ENCODE results near the gene SUGP2.

The SUGP2 gene

GRCh38 chr19:18998276-18998675 lies 35.0 kb downstream of the SUGP2 start:
- Histone ChIP-seq H3K4me3 (ENCODE audit: low read length) (no peak overlapping the region), H3K9ac (ENCODE audit: low read length) (no peak overlapping the region), H3K27me3 (replicated peaks; ENCODE audit: control insufficient read depth, insufficient read depth, low read length) (no peaks in the 10 kb centered on the region), H3K36me3 (ENCODE audit: control insufficient read depth, insufficient read depth, low read length, severe bottlenecking) (peaks cover 68% of the 10 kb centered on the region), H3K9me3 (ENCODE audit: control insufficient read depth, low read length) (no peaks in the 10 kb centered on the region), H3K4me1 (ENCODE audit: control insufficient read depth, insufficient read depth, low read length) (peaks cover 7% of the 10 kb centered on the region)
- DNase-seq (ENCODE audit: low read depth) = no peak

GRCh38 chr19:18996796-18997394 lies 36.4 kb downstream of the SUGP2 start:
- Histone ChIP-seq H3K4me3 (ENCODE audit: low read length) (no peak overlapping the region), H3K9ac (ENCODE audit: low read length) (no peak overlapping the region), H3K36me3 (ENCODE audit: control insufficient read depth, insufficient read depth, low read length, severe bottlenecking) (peaks cover 66% of the 10 kb centered on the region), H3K4me1 (ENCODE audit: control insufficient read depth, insufficient read depth, low read length) (peaks cover 7% of the 10 kb centered on the region), H3K27me3 (replicated peaks; ENCODE audit: control insufficient read depth, insufficient read depth, low read length) (no peaks in the 10 kb centered on the region), H3K9me3 (ENCODE audit: control insufficient read depth, low read length) (no peaks in the 10 kb centered on the region)
- DNase-seq (ENCODE audit: low read depth) = no peak

- Histone ChIP-seq H3K27me3 (replicated peaks; ENCODE audit: control insufficient read depth, insufficient read depth, low read length) (no peaks in the 10 kb centered on the region), H3K4me1 (ENCODE audit: control insufficient read depth, insufficient read depth, low read length) (peaks cover 7% of the 10 kb centered on the region), H3K9ac (ENCODE audit: low read length) (no peak overlapping the region), H3K9me3 (ENCODE audit: control insufficient read depth, low read length) (no peaks in the 10 kb centered on the region), H3K4me3 (ENCODE audit: low read length) (no peak overlapping the region), H3K36me3 (ENCODE audit: control insufficient read depth, insufficient read depth, low read length, severe bottlenecking) (peaks cover 66% of the 10 kb centered on the region)
- no peak for DNase-seq (ENCODE audit: low read depth)
Measured at GRCh38 chr19:18996351-18996750, 37.0 kb downstream of the SUGP2 start.

GRCh38 chr19:18995804-18996241 lies 37.5 kb downstream of the SUGP2 start:
- H3K4me3 ChIP-seq (ENCODE audit: low read length) = no peak overlapping the region
- peaks cover 68% of the 10 kb centered on the region for H3K36me3 ChIP-seq (ENCODE audit: control insufficient read depth, insufficient read depth, low read length, severe bottlenecking)
- no peaks in the 10 kb centered on the region for H3K27me3 ChIP-seq (replicated peaks; ENCODE audit: control insufficient read depth, insufficient read depth, low read length)
- H3K9me3 ChIP-seq (ENCODE audit: control insufficient read depth, low read length) = no peaks in the 10 kb centered on the region
- H3K9ac ChIP-seq (ENCODE audit: low read length) = peak overlapping the region; percentile 1
- peaks cover 7% of the 10 kb centered on the region for H3K4me1 ChIP-seq (ENCODE audit: control insufficient read depth, insufficient read depth, low read length)
- peak; percentile 88 for DNase-seq (ENCODE audit: low read depth)

- H3K36me3 ChIP-seq (ENCODE audit: control insufficient read depth, insufficient read depth, low read length, severe bottlenecking) = peaks cover 47% of the 10 kb centered on the region
- DNase-seq (ENCODE audit: low read depth) = no peak
- peaks cover 7% of the 10 kb centered on the region for H3K4me1 ChIP-seq (ENCODE audit: control insufficient read depth, insufficient read depth, low read length)
- H3K9ac ChIP-seq (ENCODE audit: low read length) = no peak overlapping the region
- H3K9me3 ChIP-seq (ENCODE audit: control insufficient read depth, low read length) = no peaks in the 10 kb centered on the region
- H3K27me3 ChIP-seq (replicated peaks; ENCODE audit: control insufficient read depth, insufficient read depth, low read length) = no peaks in the 10 kb centered on the region
- no peak overlapping the region for H3K4me3 ChIP-seq (ENCODE audit: low read length)
Measured at GRCh38 chr19:18993115-18993514, 40.2 kb downstream of the SUGP2 start.

- no peaks in the 10 kb centered on the region for H3K27me3 ChIP-seq (replicated peaks; ENCODE audit: control insufficient read depth, insufficient read depth, low read length)
Measured at GRCh38 chr19:18992696-18993095, 40.6 kb downstream of the SUGP2 start.

GRCh38 chr19:18991468-18991867 lies 41.8 kb downstream of the SUGP2 start:
- Histone ChIP-seq H3K27me3 (replicated peaks; ENCODE audit: control insufficient read depth, insufficient read depth, low read length) (no peaks in the 10 kb centered on the region), H3K36me3 (ENCODE audit: control insufficient read depth, insufficient read depth, low read length, severe bottlenecking) (peaks cover 42% of the 10 kb centered on the region), H3K9ac (ENCODE audit: low read length) (no peak overlapping the region), H3K4me1 (ENCODE audit: control insufficient read depth, insufficient read depth, low read length) (peaks cover 7% of the 10 kb centered on the region), H3K9me3 (ENCODE audit: control insufficient read depth, low read length) (no peaks in the 10 kb centered on the region), H3K4me3 (ENCODE audit: low read length) (no peak overlapping the region)
- DNase-seq (ENCODE audit: low read depth) = no peak

More at GRCh38 chr19:18992696-18993095, 40.6 kb downstream of the SUGP2 start:
- no peaks in the 10 kb centered on the region for H3K9me3 ChIP-seq (ENCODE audit: control insufficient read depth, low read length)
- no peak overlapping the region for H3K4me3 ChIP-seq (ENCODE audit: low read length)
- peaks cover 43% of the 10 kb centered on the region for H3K36me3 ChIP-seq (ENCODE audit: control insufficient read depth, insufficient read depth, low read length, severe bottlenecking)
- DNase-seq (ENCODE audit: low read depth) = no peak
- H3K4me1 ChIP-seq (ENCODE audit: control insufficient read depth, insufficient read depth, low read length) = peaks cover 7% of the 10 kb centered on the region
- no peak overlapping the region for H3K9ac ChIP-seq (ENCODE audit: low read length)

- Histone ChIP-seq H3K4me1 (ENCODE audit: control insufficient read depth, insufficient read depth, low read length) (peaks cover 3% of the 10 kb centered on the region), H3K27me3 (replicated peaks; ENCODE audit: control insufficient read depth, insufficient read depth, low read length) (no peaks in the 10 kb centered on the region), H3K36me3 (ENCODE audit: control insufficient read depth, insufficient read depth, low read length, severe bottlenecking) (peaks cover 42% of the 10 kb centered on the region), H3K4me3 (ENCODE audit: low read length) (no peak overlapping the region), H3K9me3 (ENCODE audit: control insufficient read depth, low read length) (no peaks in the 10 kb centered on the region), H3K9ac (ENCODE audit: low read length) (no peak overlapping the region)
- DNase-seq (ENCODE audit: low read depth) = no peak
Measured at GRCh38 chr19:18991006-18991405, 42.3 kb downstream of the SUGP2 start.

- no peak for DNase-seq (ENCODE audit: low read depth)
- Histone ChIP-seq H3K36me3 (ENCODE audit: control insufficient read depth, insufficient read depth, low read length, severe bottlenecking) (peaks cover 42% of the 10 kb centered on the region), H3K4me3 (ENCODE audit: low read length) (no peak overlapping the region), H3K9me3 (ENCODE audit: control insufficient read depth, low read length) (no peaks in the 10 kb centered on the region), H3K27me3 (replicated peaks; ENCODE audit: control insufficient read depth, insufficient read depth, low read length) (no peaks in the 10 kb centered on the region), H3K9ac (ENCODE audit: low read length) (no peak overlapping the region), H3K4me1 (ENCODE audit: control insufficient read depth, insufficient read depth, low read length) (no peaks in the 10 kb centered on the region)
Measured at GRCh38 chr19:18990128-18990708, 43.1 kb downstream of the SUGP2 start.

GRCh38 chr19:18989316-18989715 lies 44.0 kb downstream of the SUGP2 start:
- H3K27me3 ChIP-seq (replicated peaks; ENCODE audit: control insufficient read depth, insufficient read depth, low read length) = peaks cover 1% of the 10 kb centered on the region
- DNase-seq (ENCODE audit: low read depth) = no peak
- no peak overlapping the region for H3K9ac ChIP-seq (ENCODE audit: low read length)
- H3K36me3 ChIP-seq (ENCODE audit: control insufficient read depth, insufficient read depth, low read length, severe bottlenecking) = peaks cover 36% of the 10 kb centered on the region
- H3K4me3 ChIP-seq (ENCODE audit: low read length) = no peak overlapping the region
- no peaks in the 10 kb centered on the region for H3K4me1 ChIP-seq (ENCODE audit: control insufficient read depth, insufficient read depth, low read length)
- H3K9me3 ChIP-seq (ENCODE audit: control insufficient read depth, low read length) = no peaks in the 10 kb centered on the region

- Histone ChIP-seq H3K27me3 (replicated peaks; ENCODE audit: control insufficient read depth, insufficient read depth, low read length) (peaks cover 15% of the 10 kb centered on the region), H3K4me1 (ENCODE audit: control insufficient read depth, insufficient read depth, low read length) (no peaks in the 10 kb centered on the region), H3K36me3 (ENCODE audit: control insufficient read depth, insufficient read depth, low read length, severe bottlenecking) (peaks cover 17% of the 10 kb centered on the region), H3K4me3 (ENCODE audit: low read length) (no peak overlapping the region), H3K9me3 (ENCODE audit: control insufficient read depth, low read length) (no peaks in the 10 kb centered on the region), H3K9ac (ENCODE audit: low read length) (no peak overlapping the region)
- no peak for DNase-seq (ENCODE audit: low read depth)
Measured at GRCh38 chr19:18987456-18987855, 45.9 kb downstream of the SUGP2 start.

GRCh38 chr19:18985257-18985656 lies 48.1 kb downstream of the SUGP2 start:
- Histone ChIP-seq H3K36me3 (ENCODE audit: control insufficient read depth, insufficient read depth, low read length, severe bottlenecking) (no peaks in the 10 kb centered on the region), H3K9ac (ENCODE audit: low read length) (no peak overlapping the region), H3K4me1 (ENCODE audit: control insufficient read depth, insufficient read depth, low read length) (no peaks in the 10 kb centered on the region), H3K4me3 (ENCODE audit: low read length) (no peak overlapping the region), H3K9me3 (ENCODE audit: control insufficient read depth, low read length) (no peaks in the 10 kb centered on the region), H3K27me3 (replicated peaks; ENCODE audit: control insufficient read depth, insufficient read depth, low read length) (peaks cover 18% of the 10 kb centered on the region)
- no peak for DNase-seq (ENCODE audit: low read depth)
